CD8-positive, alpha-beta memory T cell (primary cell): ENCODE results near the gene ZPBP2. TPM values are rescaled to one million over a fixed set of nuclear protein-coding genes. Genes with fewer than 3 reads are reported as not detected.
"Not testable (repeated sequence)": the region's sequence is repeated elsewhere in the genome, so short reads cannot be mapped to it uniquely, and the experiment has no call there.

Experiments used
- CTCF ChIA-PET: fragments of 350-600 bp; sonication (Branson Sonifier 250); formaldehyde crosslinking; loops from one replicate; lab custom pipeline; 2021; ENCODE audit warnings: antibody characterized with exemption; lab: Charles Lee
- POLR2A ChIA-PET: fragments of 350-600 bp; sonication (Branson Sonifier 250); formaldehyde crosslinking; loops from one replicate; lab custom pipeline; 2021; ENCODE audit warnings: antibody characterized with exemption; lab: Charles Lee
- DNase-seq, 5 donors: peaks; one replicate each; pipeline versions ENCODE4 v3.0.0 to v3.0.0-alpha.2; 2020 to 2022; ENCODE audit warnings: mixed read lengths in 1 of 5
- H3K27ac ChIP-seq: one replicate; pipeline ENCODE4 v1.7.0; 2013; ENCODE audit warnings: low read depth, mild to moderate bottlenecking, low read length, moderate library complexity
- H3K27me3 ChIP-seq: 2 replicates; pipeline ENCODE4 v1.7.0; 2013; ENCODE audit warnings: low read length, mild to moderate bottlenecking; ENCODE audit not compliant: insufficient read depth, poor library complexity, severe bottlenecking
- H3K36me3 ChIP-seq: 2 replicates; pipeline ENCODE4 v1.7.0; 2013; ENCODE audit warnings: mild to moderate bottlenecking, low read length, moderate library complexity; ENCODE audit not compliant: insufficient read depth
- H3K4me1 ChIP-seq: 2 replicates; pipeline ENCODE4 v1.7.0; 2013; ENCODE audit warnings: mild to moderate bottlenecking, low read length, moderate library complexity; ENCODE audit not compliant: insufficient read depth
- H3K4me3 ChIP-seq: 2 replicates; pipeline ENCODE4 v1.7.0; 2013; ENCODE audit warnings: mild to moderate bottlenecking, low read length
- H3K9me3 ChIP-seq: 2 replicates; pipeline ENCODE4 v1.7.0; 2013; ENCODE audit warnings: mild to moderate bottlenecking, low read length
- H3K27ac Mint-ChIP-seq, 8 donors: one replicate each; pipeline ENCODE4 v1.8.0; 2020 to 2021; ENCODE audit warnings: mixed read lengths in 8 of 8, mild to moderate bottlenecking in 6 of 8, inconsistent platforms in 3 of 8, moderate library complexity in 3 of 8
- H3K27me3 Mint-ChIP-seq, 2 donors: one replicate each; pipeline ENCODE4 v1.8.0; 2020 to 2021; ENCODE audit warnings: mixed read lengths in 2 of 2, mild to moderate bottlenecking in 1 of 2, moderate library complexity in 1 of 2
- H3K36me3 Mint-ChIP-seq, 3 donors: one replicate each; pipeline ENCODE4 v1.8.0; 2020 to 2021; ENCODE audit warnings: mixed read lengths in 3 of 3, inconsistent platforms in 1 of 3, mild to moderate bottlenecking in 1 of 3
- H3K4me1 Mint-ChIP-seq, 3 donors: one replicate each; pipeline ENCODE4 v1.8.0; 2020 to 2021; ENCODE audit warnings: mixed read lengths in 3 of 3, inconsistent platforms in 1 of 3, mild to moderate bottlenecking in 1 of 3
- H3K4me3 Mint-ChIP-seq, 7 donors: one replicate each; pipeline ENCODE4 v1.8.0; 2020 to 2021; ENCODE audit warnings: mixed read lengths in 7 of 7, mild to moderate bottlenecking in 6 of 7, moderate library complexity in 4 of 7, inconsistent platforms in 2 of 7
- H3K9me3 Mint-ChIP-seq, 5 donors: one replicate each; pipeline ENCODE4 v1.8.0; 2020 to 2022; ENCODE audit warnings: mixed read lengths in 5 of 5, mild to moderate bottlenecking in 3 of 5, moderate library complexity in 2 of 5, inconsistent platforms in 1 of 5
- polyA plus RNA-seq: library from polyadenylated mRNA; unstranded; fragments of 300-500 nt; fragmentation: Illumina TruSeq; gene quantifications from one replicate; pipeline ENCODE4 v1.2.3, GENCODE V29; 2021
- total RNA-seq, 2 experiments: library from RNA; stranded (reverse); gene quantifications; one replicate each; pipeline ENCODE4 v1.2.3, GENCODE V29; 2021

ZPBP2 gene
- total and polyA plus RNA-seq, 3 experiments from 2014 or later: 0.09 to 0.74 (median 0.58) TPM

- peaks cover 0 to 13% of the 10 kb centered on the region in 2 donors for H3K27me3 Mint-ChIP-seq
- H3K27ac ChIP-seq: no peak overlapping the region
- H3K9me3 Mint-ChIP-seq: peaks cover 0 to 4% (median 0%) of the 10 kb centered on the region in 5 donors
- no peak overlapping the region for H3K4me3 ChIP-seq
- no peaks in the 10 kb centered on the region for H3K9me3 ChIP-seq
- no peak overlapping the region for H3K4me3 Mint-ChIP-seq
- H3K27me3 ChIP-seq: no peaks in the 10 kb centered on the region
- CTCF ChIA-PET: interaction anchor here (1.0 kb wide), 1 partner anchor 64 kb away, joined by 3 read pairs; no protein-coding TSS in a partner anchor
- H3K4me1 Mint-ChIP-seq: peaks cover 4 to 9% (median 4%) of the 10 kb centered on the region in 3 donors
- no peaks in the 10 kb centered on the region for H3K36me3 ChIP-seq
- POLR2A ChIA-PET: interaction anchor here (1.3 kb wide), 1 partner anchor 118 kb away, joined by 3 read pairs; no protein-coding TSS in a partner anchor
- H3K36me3 Mint-ChIP-seq: peaks cover 0 to 3% (median 2%) of the 10 kb centered on the region in 3 donors
- H3K27ac Mint-ChIP-seq: peak overlapping the region in 4 of 8 donors; percentile 24 to 95 (median 58)
- DNase-seq: no peak
- H3K4me1 ChIP-seq: no peaks in the 10 kb centered on the region
These were observed 26.8 kb downstream of the ZPBP2 start for GRCh38 chr17:39894681-39895376.

GRCh38 chr17:39898088-39898487, 30.1 kb downstream of the ZPBP2 start:
- H3K4me1 ChIP-seq: peaks cover 5% of the 10 kb centered on the region
- DNase-seq: no peak
- no peaks in the 10 kb centered on the region for H3K27me3 ChIP-seq
- no peaks in the 10 kb centered on the region for H3K9me3 ChIP-seq
- H3K27ac ChIP-seq: no peak overlapping the region
- no peaks in the 10 kb centered on the region for H3K9me3 Mint-ChIP-seq
- no peaks in the 10 kb centered on the region for H3K36me3 ChIP-seq
- no peak overlapping the region for H3K4me3 ChIP-seq
- peaks cover 6 to 11% (median 8%) of the 10 kb centered on the region in 3 donors for H3K4me1 Mint-ChIP-seq
- no peaks in the 10 kb centered on the region for H3K27me3 Mint-ChIP-seq
- H3K27ac Mint-ChIP-seq: peak overlapping the region in 1 of 8 donors; percentile 15
- H3K4me3 Mint-ChIP-seq: no peak overlapping the region
- CTCF ChIA-PET: no interaction called here
- H3K36me3 Mint-ChIP-seq: peaks cover 0 to 6% (median 3%) of the 10 kb centered on the region in 3 donors
- POLR2A ChIA-PET: no interaction called here

- POLR2A ChIA-PET: no interaction called here
- Mint-ChIP-seq H3K9me3 (no peaks in the 10 kb centered on the region), H3K36me3 (peaks cover 0 to 9% (median 4%) of the 10 kb centered on the region in 3 donors), H3K4me3 (no peak overlapping the region), H3K27ac (peak overlapping the region in 1 of 8 donors; percentile 36), H3K27me3 (no peaks in the 10 kb centered on the region), H3K4me1 (peaks cover 14 to 22% (median 16%) of the 10 kb centered on the region in 3 donors)
- H3K9me3 ChIP-seq: no peaks in the 10 kb centered on the region
- DNase-seq: no peak
- CTCF ChIA-PET: no interaction called here
- peaks cover 14% of the 10 kb centered on the region for H3K4me1 ChIP-seq
- no peaks in the 10 kb centered on the region for H3K36me3 ChIP-seq
- no peak overlapping the region for H3K27ac ChIP-seq
- no peak overlapping the region for H3K4me3 ChIP-seq
- H3K27me3 ChIP-seq: no peaks in the 10 kb centered on the region
These were observed 31.2 kb downstream of the ZPBP2 start for GRCh38 chr17:39899215-39899614.

- not testable (repeated sequence) for H3K4me3 Mint-ChIP-seq, H3K4me3 ChIP-seq, H3K27ac Mint-ChIP-seq, DNase-seq, H3K9me3 Mint-ChIP-seq, H3K9me3 ChIP-seq, H3K27me3 ChIP-seq, H3K27me3 Mint-ChIP-seq, H3K27ac ChIP-seq, H3K36me3 ChIP-seq
- H3K4me1 ChIP-seq: peaks cover 14% of the 10 kb centered on the region
- ChIA-PET POLR2A (interaction anchor here (0.6 kb wide), 1 partner anchor 89 kb away, joined by 3 read pairs; no protein-coding TSS in a partner anchor), CTCF (interaction anchor here (1.4 kb wide), 1 partner anchor 24 kb away, joined by 3 read pairs; no protein-coding TSS in a partner anchor)
- H3K36me3 Mint-ChIP-seq: peaks cover 6 to 37% (median 19%) of the 10 kb centered on the region in 3 donors
- H3K4me1 Mint-ChIP-seq: peaks cover 17 to 20% (median 18%) of the 10 kb centered on the region in 3 donors
These were observed 34.0 kb downstream of the ZPBP2 start for GRCh38 chr17:39902027-39902426.

GRCh38 chr17:39903158-39903884, 35.3 kb downstream of the ZPBP2 start:
- ChIA-PET POLR2A (interaction anchor here (0.6 kb wide), 1 partner anchor 166 kb away, joined by 6 read pairs; no protein-coding TSS in a partner anchor), CTCF (interaction anchor here (1.4 to 1.6 kb wide), 2 partner anchors 22 to 77 kb away, joined by 3 read pairs; partner anchors contain the start of gene PSMD3)
- peaks cover 6 to 46% (median 23%) of the 10 kb centered on the region in 3 donors for H3K36me3 Mint-ChIP-seq
- no peaks in the 10 kb centered on the region for H3K9me3 Mint-ChIP-seq
- H3K27ac Mint-ChIP-seq: peak overlapping the region in 6 of 8 donors; percentile 52 to 80 (median 67)
- H3K4me3 Mint-ChIP-seq: peak overlapping the region in 6 of 7 donors; percentile 6 to 65 (median 48)
- H3K4me1 Mint-ChIP-seq: peaks cover 17 to 20% (median 18%) of the 10 kb centered on the region in 3 donors
- peak overlapping the region; percentile 11 for H3K27ac ChIP-seq
- H3K27me3 ChIP-seq: no peaks in the 10 kb centered on the region
- H3K4me3 ChIP-seq: no peak overlapping the region
- no peak for DNase-seq
- H3K36me3 ChIP-seq: no peaks in the 10 kb centered on the region
- peaks cover 14% of the 10 kb centered on the region for H3K4me1 ChIP-seq
- no peaks in the 10 kb centered on the region for H3K27me3 Mint-ChIP-seq
- H3K9me3 ChIP-seq: no peaks in the 10 kb centered on the region

GRCh38 chr17:39904990-39905288, 36.9 kb downstream of the ZPBP2 start:
- peak overlapping the region in 1 of 8 donors; percentile 77 for H3K27ac Mint-ChIP-seq

GRCh38 chr17:39908789-39909352, 40.9 kb downstream of the ZPBP2 start:
- no peak for DNase-seq
- peak overlapping the region in 2 of 8 donors; percentile 4 to 5 for H3K27ac Mint-ChIP-seq
- ChIA-PET CTCF (interaction anchor here (0.9 to 1.7 kb wide), 2 partner anchors 72 to 255 kb away, joined by 3 to 4 read pairs; partner anchors contain the start of gene PSMD3), POLR2A (interaction anchor here (0.7 kb wide), 4 partner anchors 11 to 149 kb away, joined by 4 to 16 read pairs (median 4); no protein-coding TSS in a partner anchor)
- no peak overlapping the region for H3K4me3 Mint-ChIP-seq
- Histone ChIP-seq H3K36me3 (peaks cover 6% of the 10 kb centered on the region), H3K4me3 (no peak overlapping the region), H3K27me3 (no peaks in the 10 kb centered on the region), H3K27ac (no peak overlapping the region), H3K4me1 (peaks cover 1% of the 10 kb centered on the region), H3K9me3 (no peaks in the 10 kb centered on the region)
- H3K27me3 Mint-ChIP-seq: no peaks in the 10 kb centered on the region
- peaks cover 7 to 10% (median 8%) of the 10 kb centered on the region in 3 donors for H3K4me1 Mint-ChIP-seq
- peaks cover 9 to 85% (median 36%) of the 10 kb centered on the region in 3 donors for H3K36me3 Mint-ChIP-seq
- no peaks in the 10 kb centered on the region for H3K9me3 Mint-ChIP-seq

More at GRCh38 chr17:39904990-39905288, 36.9 kb downstream of the ZPBP2 start:
- H3K27me3 ChIP-seq: no peaks in the 10 kb centered on the region
- CTCF ChIA-PET: interaction anchor here (0.9 to 1.6 kb wide), 2 partner anchors 54 to 75 kb away, joined by 3 to 5 read pairs; partner anchors contain the start of gene PSMD3
- Mint-ChIP-seq H3K27me3 (no peaks in the 10 kb centered on the region), H3K9me3 (no peaks in the 10 kb centered on the region), H3K4me3 (no peak overlapping the region), H3K4me1 (peaks cover 17 to 20% (median 18%) of the 10 kb centered on the region in 3 donors), H3K36me3 (peaks cover 6 to 58% (median 26%) of the 10 kb centered on the region in 3 donors)
- no peak overlapping the region for H3K4me3 ChIP-seq
- no peak overlapping the region for H3K27ac ChIP-seq
- H3K36me3 ChIP-seq: peaks cover 5% of the 10 kb centered on the region
- POLR2A ChIA-PET: no interaction called here
- DNase-seq: no peak
- H3K4me1 ChIP-seq: peaks cover 14% of the 10 kb centered on the region
- no peaks in the 10 kb centered on the region for H3K9me3 ChIP-seq
